ENCODE data around the gene MAP3K21. TPM values are rescaled to one million over a fixed set of nuclear protein-coding genes. Genes with fewer than 3 reads are reported as not detected.

MAP3K21 gene
- total and polyA plus RNA-seq, 2 of the 8 experiments (the other 6 are each of a cell fraction or from before 2014, with no cell fraction given): 21.2 to 21.8 TPM

- FAIRE-seq (no peak), DNase-seq (ENCODE audit: low read depth in 1 of 2, low spot score in 2 of 2) (no peak)
- no peak overlapping the region for H4K91ac ChIP-seq (replicated peaks; ENCODE audit: insufficient read length, low read length)
- peaks cover 2% of the 10 kb centered on the region; the same call in 1 of the 2 replicates for H3K23me2 ChIP-seq (ENCODE audit: low read depth, low read length)
- H3K23ac ChIP-seq (ENCODE audit: insufficient read length): no peak overlapping the region
- H3K27ac ChIP-seq (ENCODE audit: low read depth, low read length): no peak overlapping the region
- whole genome bisulfite sequencing, 2 experiments (ENCODE audit: extremely low coverage in 1 of 2, insufficient coverage in 1 of 2, insufficient read length in 1 of 2, insufficient replicate concordance in 2 of 2, low coverage in 1 of 2, low lambda C conversion rate in 2 of 2, missing lambda C conversion rate in 1 of 2): 73% methylated on average over 1 of the region's 1 CpG; no CpG with 5 or more reads in 1 of the 2 experiments
- H2BK20ac ChIP-seq (ENCODE audit: low read length): no peak overlapping the region
- no peak overlapping the region for H2BK15ac ChIP-seq (ENCODE audit: low read length)
- H3K9me3 ChIP-seq (ENCODE audit: insufficient read depth in 2 of 2, low read depth in 1 of 2, low read length in 1 of 2): no peaks in the 10 kb centered on the region
- peaks cover 0 to 4% (median 0%) of the 10 kb centered on the region in 4 experiments; a peak in 3 of 8 replicates for H3K36me3 ChIP-seq (ENCODE audit: control insufficient read depth in 2 of 4, insufficient read depth in 4 of 4, low read length in 3 of 4)
- no peak overlapping the region for H3K14ac ChIP-seq (ENCODE audit: insufficient read length)
- no peak overlapping the region for H3K56ac ChIP-seq (replicated peaks; ENCODE audit: insufficient read length, low read depth, low read length)
- H3K79me1 ChIP-seq (ENCODE audit: low read depth, low read length): no peaks in the 10 kb centered on the region
- H4K20me1 ChIP-seq (replicated peaks in 1 of 2; ENCODE audit: control insufficient read depth in 1 of 2, insufficient read depth in 2 of 2, low read length in 2 of 2): no peaks in the 10 kb centered on the region
- H4K8ac ChIP-seq (ENCODE audit: extremely low read depth, insufficient read depth, low read length): no peak overlapping the region
- no peak overlapping the region for H3K4ac ChIP-seq (replicated peaks; ENCODE audit: insufficient read length, low read depth, low read length)
- H3K18ac ChIP-seq (ENCODE audit: extremely low read depth, low read length): no peak overlapping the region
- ChIA-PET POLR2A (ENCODE audit: partially characterized antibody) (interaction anchor here (1.7 kb wide), 1 partner anchor 13 kb away, joined by 3 read pairs; no protein-coding TSS in a partner anchor), CTCF (ENCODE audit: partially characterized antibody) (interaction anchor here (0.8 to 3.3 kb wide), 17 partner anchors 8 to 580 kb away, joined by 3 to 20 read pairs (median 5); no protein-coding TSS in a partner anchor)
- no peak overlapping the region for H2AK5ac ChIP-seq (ENCODE audit: low read depth, low read length)
- no peaks in the 10 kb centered on the region for H3K27me3 ChIP-seq (replicated peaks in 1 of 4; ENCODE audit: control insufficient read depth in 3 of 4, extremely low read depth in 1 of 4, insufficient read depth in 3 of 4, low read length in 3 of 4)
- no peak overlapping the region for H3K4me3 ChIP-seq (ENCODE audit: extremely low read depth in 1 of 4, insufficient read depth in 2 of 4, low read depth in 3 of 4, low read length in 4 of 4)
- no peak overlapping the region for H3K9ac ChIP-seq (replicated peaks in 1 of 4; ENCODE audit: extremely low read depth in 1 of 4, low read depth in 3 of 4, low read length in 3 of 4)
- no peak overlapping the region for H3K4me2 ChIP-seq (ENCODE audit: insufficient read depth in 1 of 2, low read depth in 2 of 2, low read length in 2 of 2)
- 0 out of 4 replicates have a peak, but pooled peaks cover 0 to 6% of the 10 kb centered on the region in 2 experiments for H3K79me2 ChIP-seq (ENCODE audit: control insufficient read depth in 1 of 2, insufficient read depth in 2 of 2, low read length in 2 of 2)
- no peak for TF ChIP-seq BRCA1 (IDR thresholded peaks at IDR 0.05; ENCODE audit: low read depth, low read length)
- TF ChIP-seq JUND (IDR thresholded peaks at IDR 0.05; ENCODE audit: low read length): no peak
- TF ChIP-seq RBBP5 (IDR thresholded peaks at IDR 0.05; ENCODE audit: borderline replicate concordance, low read depth, low read length): no peak
- TF ChIP-seq CHD1 (IDR thresholded peaks at IDR 0.05; ENCODE audit: low read depth, low read length): no peak
- no peak for TF ChIP-seq SP4 (IDR thresholded peaks at IDR 0.05; ENCODE audit: low read length)
- H2BK12ac ChIP-seq (ENCODE audit: low read depth, low read length): no peak overlapping the region
- no peak overlapping the region for H4K5ac ChIP-seq (ENCODE audit: insufficient read length, low read depth, low read length)
- peaks cover 5 to 20% (median 15%) of the 10 kb centered on the region in 4 experiments for H3K4me1 ChIP-seq (replicated peaks in 1 of 4; ENCODE audit: control insufficient read depth in 3 of 4, insufficient read depth in 4 of 4, low read length in 3 of 4)
- H2BK5ac ChIP-seq (ENCODE audit: low read depth, low read length): no peak overlapping the region
- H2BK120ac ChIP-seq (replicated peaks; ENCODE audit: low read depth, low read length): no peak overlapping the region
- no peak overlapping the region for H2AFZ ChIP-seq (ENCODE audit: low read length)
These were observed 36.5 kb downstream of the MAP3K21 start for GRCh38 chr1:233364026-233364425.

All from H1 (cell line).